Upper lobe of left lung (tissue), 6 donors: ENCODE results near the gene WDR75. TPM values are rescaled to one million over a fixed set of nuclear protein-coding genes. Genes with fewer than 3 reads are reported as not detected.

Experiments
- ATAC-seq, 2 donors: fragments of 200-7000 bp; cut with Tn5 transposase; one replicate each; pipeline ENCODE4 v1.9.1; 2022; ENCODE audit warnings: mild to moderate bottlenecking in 2 of 2, moderate library complexity in 2 of 2; ENCODE audit not compliant: low FRiP score in 2 of 2
- DNase-seq, 2 donors: peaks; one replicate each; pipeline ENCODE4 v3.0.0-alpha.2; 2019 to 2020
- H3K27ac ChIP-seq, 4 donors: fragments of 200-600 bp; sonication (generic); one replicate each; pipeline ENCODE4 v1.5.1; 2016 to 2019
- H3K27me3 ChIP-seq, 4 donors: fragments of 200-600 bp; sonication (generic); one replicate each; pipeline ENCODE4 v1.5.1; 2017 to 2019
- H3K36me3 ChIP-seq, 4 donors: fragments of 200-600 bp; sonication (generic); one replicate each; pipeline ENCODE4 v1.5.1; 2016 to 2019
- H3K4me1 ChIP-seq, 4 donors: fragments of 200-600 bp; sonication (generic); one replicate each; pipeline ENCODE4 v1.5.1; 2018 to 2019
- H3K4me3 ChIP-seq, 4 donors: fragments of 200-600 bp; sonication (generic); one replicate each; pipeline ENCODE4 v1.5.1; 2017 to 2019; ENCODE audit warnings: mild to moderate bottlenecking in 2 of 4, moderate library complexity in 1 of 4
- H3K9me3 ChIP-seq, 4 donors: fragments of 200-600 bp; sonication (generic); one replicate each; pipeline ENCODE4 v1.5.1; 2018 to 2019
- CTCF ChIP-seq, 6 experiments: fragments of 450-650 bp in 4 of 6; fragments of 200-600 bp in 2 of 6; sonication (generic) in 2 of 6; IDR thresholded peaks; one replicate each; pipeline ENCODE4 v1.5.1; 2016 to 2019; ENCODE audit warnings: antibody characterized with exemption in 6 of 6
- EP300 ChIP-seq, 4 donors: sonication (generic); formaldehyde crosslinking; IDR thresholded peaks; one replicate each; pipeline ENCODE4 v1.5.1; 2017; ENCODE audit warnings: antibody characterized with exemption in 4 of 4, control low read depth in 2 of 4
- POLR2A ChIP-seq, 4 donors: fragments of 450-650 bp; IDR thresholded peaks; one replicate each; pipeline ENCODE4 v1.5.1; 2016 to 2017; ENCODE audit warnings: antibody characterized with exemption in 4 of 4, mild to moderate bottlenecking in 2 of 4
- POLR2AphosphoS5 ChIP-seq, 2 donors: sonication (generic); formaldehyde crosslinking; IDR thresholded peaks; one replicate each; pipeline ENCODE4 v1.5.1; 2017; ENCODE audit warnings: antibody characterized with exemption in 2 of 2
- WGBS, 2 donors: methylation state at CpG; one replicate each; pipeline ENCODE4 v1.1.5; 2017 to 2018; 5-methylcytosine and 5-hydroxymethylcytosine counted together
- total RNA-seq, 6 donors: library from RNA; depleted of rRNA in 4 of 6; stranded (reverse); fragments of >200 nt in 4 of 6; gene quantifications; one replicate each; pipeline versions ENCODE4 v1.1.0 to v1.2.1, GENCODE V29; 2016 to 2021
- donor health status: DM: no; HTN: no; CAD: no; lungs with moderate emphysema.
- donor health status: DM: no; HTN: yes; CAD: no; lungs with severe emphysema.

WDR75 gene
- total RNA-seq, 6 donors from 2014 or later: 7.5 to 34.6 (median 28.2) TPM

GRCh38 chr2:189522435-189523151 is 81.3 kb downstream of the WDR75 start:
- Histone ChIP-seq H3K9me3 (no peaks in the 10 kb centered on the region), H3K36me3 (no peaks in the 10 kb centered on the region), H3K4me1 (peaks cover 0 to 10% (median 7%) of the 10 kb centered on the region in 4 donors), H3K27ac (peak overlapping the region in 1 of 4 donors; percentile 39), H3K27me3 (no peaks in the 10 kb centered on the region), H3K4me3 (no peak overlapping the region)
- peak in 1 of 2 donors; percentile 61 for ATAC-seq
- TF ChIP-seq POLR2A (IDR thresholded peaks at IDR 0.05) (no peak), POLR2AphosphoS5 (IDR thresholded peaks at IDR 0.05) (no peak), EP300 (IDR thresholded peaks at IDR 0.05) (no peak), CTCF (IDR thresholded peaks at IDR 0.05) (no peak)
- no peak for DNase-seq
- 64 to 70% methylated on average over 5 of the region's 5 CpGs for WGBS, 2 donors

- H3K4me1 ChIP-seq: peaks cover 0 to 10% (median 9%) of the 10 kb centered on the region in 4 donors
- no peak overlapping the region for H3K4me3 ChIP-seq
- H3K9me3 ChIP-seq: no peaks in the 10 kb centered on the region
- DNase-seq: no peak
- H3K36me3 ChIP-seq: no peaks in the 10 kb centered on the region
- TF ChIP-seq CTCF (IDR thresholded peaks at IDR 0.05) (no peak), POLR2AphosphoS5 (IDR thresholded peaks at IDR 0.05) (no peak), EP300 (IDR thresholded peaks at IDR 0.05) (no peak), POLR2A (IDR thresholded peaks at IDR 0.05) (no peak)
- no peaks in the 10 kb centered on the region for H3K27me3 ChIP-seq
- no peak overlapping the region for H3K27ac ChIP-seq
- WGBS, 2 donors: 79 to 89% methylated on average over 4 of the region's 4 CpGs
- ATAC-seq: no peak
Observed at GRCh38 chr2:189524746-189525145, 83.5 kb downstream of the WDR75 start.

Other genes starting within 250 kb of the WDR75 start
- 100 to 1,000 TPM in 5 of 6 donors, 10 to 100 TPM in 1; 67.4 to 154 (median 131) TPM for gene SLC40A1, start 139.3 kb downstream of the WDR75 start, total RNA-seq
- 10 to 100 TPM; 29.5 to 49.6 (median 34.3) TPM for gene ASNSD1, start 220.0 kb downstream of the WDR75 start, total RNA-seq
- gene ANKAR, start 233.2 kb downstream of the WDR75 start, total RNA-seq: 10 to 100 TPM in 1 of 6 donors, 1 to 10 TPM in 5; 8.0 to 13.1 (median 9.2) TPM